MM.1S (cell line): ENCODE measurements around the gene MMP3.

Experiments
- EZH2phosphoT487 ChIP-seq: fragments of 300-600 bp; sonication (generic); IDR thresholded peaks from 2 replicates; pipeline ENCODE4 v1.6.1; 2018; ENCODE audit warnings: antibody characterized with exemption, low read length
- TF ChIP-seq, protein P1 (sequence below): fragments of 300-600 bp; sonication (generic); IDR thresholded peaks from 2 replicates; pipeline ENCODE4 v1.5.1; 2016; ENCODE audit warnings: antibody characterized with exemption, low read length, mixed read lengths

DNA sequence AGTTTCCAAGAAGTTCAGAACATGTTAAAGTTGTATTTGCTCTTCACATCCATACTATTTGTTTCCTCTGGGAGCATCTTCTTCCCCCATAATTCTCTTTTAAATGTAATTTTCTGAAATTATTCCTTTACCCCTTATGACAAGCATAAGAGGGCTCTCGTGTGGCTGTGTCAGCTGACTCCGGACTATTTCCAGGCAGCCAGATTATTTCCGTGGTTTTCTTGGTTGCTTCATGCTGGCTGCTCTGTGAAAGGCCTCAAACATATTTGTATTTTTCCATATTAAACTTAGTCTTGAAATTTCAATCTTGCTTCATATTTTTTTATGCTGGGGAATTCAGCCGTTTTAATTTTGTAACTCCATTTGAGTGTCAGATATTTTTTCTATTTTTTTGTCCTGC is 42.6 kb downstream of the MMP3 start:
- TF ChIP-seq EZH2phosphoT487, result no peak
- TF ChIP-seq, protein P1, sequence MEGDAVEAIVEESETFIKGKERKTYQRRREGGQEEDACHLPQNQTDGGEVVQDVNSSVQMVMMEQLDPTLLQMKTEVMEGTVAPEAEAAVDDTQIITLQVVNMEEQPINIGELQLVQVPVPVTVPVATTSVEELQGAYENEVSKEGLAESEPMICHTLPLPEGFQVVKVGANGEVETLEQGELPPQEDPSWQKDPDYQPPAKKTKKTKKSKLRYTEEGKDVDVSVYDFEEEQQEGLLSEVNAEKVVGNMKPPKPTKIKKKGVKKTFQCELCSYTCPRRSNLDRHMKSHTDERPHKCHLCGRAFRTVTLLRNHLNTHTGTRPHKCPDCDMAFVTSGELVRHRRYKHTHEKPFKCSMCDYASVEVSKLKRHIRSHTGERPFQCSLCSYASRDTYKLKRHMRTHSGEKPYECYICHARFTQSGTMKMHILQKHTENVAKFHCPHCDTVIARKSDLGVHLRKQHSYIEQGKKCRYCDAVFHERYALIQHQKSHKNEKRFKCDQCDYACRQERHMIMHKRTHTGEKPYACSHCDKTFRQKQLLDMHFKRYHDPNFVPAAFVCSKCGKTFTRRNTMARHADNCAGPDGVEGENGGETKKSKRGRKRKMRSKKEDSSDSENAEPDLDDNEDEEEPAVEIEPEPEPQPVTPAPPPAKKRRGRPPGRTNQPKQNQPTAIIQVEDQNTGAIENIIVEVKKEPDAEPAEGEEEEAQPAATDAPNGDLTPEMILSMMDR, result no peak
